AG09309 (cell line): ENCODE data around the gene DOK7.

Source experiments
- DNase-seq: peaks from one replicate; pipeline ENCODE4 v3.0.0-alpha.2; 2010; ENCODE audit warnings: low read depth
- H3K4me3 ChIP-seq: 2 replicates; pipeline ENCODE4 v1.5.1; 2011; ENCODE audit warnings: mild to moderate bottlenecking, low read depth, low read length, moderate library complexity; ENCODE audit not compliant: control insufficient read depth
- CTCF ChIP-seq: IDR thresholded peaks from 2 replicates; pipeline ENCODE4 v1.5.1; 2011; ENCODE audit warnings: mild to moderate bottlenecking, low read depth, low read length, inconsistent platforms; ENCODE audit not compliant: insufficient read depth, control insufficient read depth; ENCODE audit errors: missing control alignments

The DOK7 gene

GRCh38 chr4:3462790-3463415 lies at the start of gene DOK7:
DOK7 (plus strand) TSS chr4:3463306; CDS start chr4:3463376, 70 bp downstream.
- peak within 1 kb of the TSS; percentile 28 for H3K4me3 ChIP-seq
- no peak for DNase-seq
- TF ChIP-seq CTCF = no peak

GRCh38 chr4:3413675-3414420 lies 49.3 kb upstream of the DOK7 start:
- TF ChIP-seq CTCF = no peak
- H3K4me3 ChIP-seq = no peak overlapping the region
- no peak for DNase-seq

GRCh38 chr4:3414421-3415279 lies 48.5 kb upstream of the DOK7 start:
- no peak for DNase-seq

GRCh38 chr4:3415471-3416141 lies 47.5 kb upstream of the DOK7 start:
- no peak for DNase-seq
- no peak overlapping the region for H3K4me3 ChIP-seq
- no peak for TF ChIP-seq CTCF

More at GRCh38 chr4:3414421-3415279, 48.5 kb upstream of the DOK7 start:
- no peak overlapping the region for H3K4me3 ChIP-seq
- TF ChIP-seq CTCF = no peak

GRCh38 chr4:3416270-3416669 lies 46.8 kb upstream of the DOK7 start:
- no peak for DNase-seq
- no peak for TF ChIP-seq CTCF
- no peak overlapping the region for H3K4me3 ChIP-seq

GRCh38 chr4:3416821-3417221 lies 46.3 kb upstream of the DOK7 start:
- DNase-seq = no peak
- H3K4me3 ChIP-seq = no peak overlapping the region
- no peak for TF ChIP-seq CTCF
